Pancreas (tissue), 10 donors: ENCODE measurements around the gene ATP5PD. TPM values are rescaled to one million over a fixed set of nuclear protein-coding genes. Genes with fewer than 3 reads are reported as not detected.
A peak's percentile ranks its signal among the peaks of the same experiment; 100 is the strongest.

ENCODE experiments used
- ATAC-seq, 4 donors: fragments of 200-7000 bp; cut with Tn5 transposase; one replicate each; pipeline versions ENCODE4 v1.8.0 to v1.9.1; 2020; ENCODE audit warnings: mild to moderate bottlenecking in 4 of 4, moderate library complexity in 4 of 4
- DNase-seq, 6 donors: peaks; one replicate each; pipeline ENCODE4 v3.0.0-alpha.2; 2020
- FAIRE-seq: peaks from 2 replicates; lab custom pipeline; 2012; peaks lifted over from hg19 to GRCh38; lab: Jason Lieb, UNC
- H3K27ac ChIP-seq, 4 donors: fragments of 200-600 bp; sonication (generic); 1 replicate in 3 of 4; 2 replicates in 1 of 4; pipeline versions ENCODE4 v1.5.0 to v1.8.0; 2020
- H3K27me3 ChIP-seq, 4 donors: fragments of 200-600 bp; one replicate each; pipeline ENCODE4 v1.8.0; 2021
- H3K36me3 ChIP-seq, 3 donors: fragments of 200-600 bp; sonication (generic) in 1 of 3; one replicate each; pipeline versions ENCODE4 v1.5.0 to v1.8.0; 2020 to 2021
- H3K4me1 ChIP-seq, 3 donors: fragments of 200-600 bp; one replicate each; pipeline ENCODE4 v1.8.0; 2021
- H3K4me3 ChIP-seq, 4 donors: fragments of 200-600 bp; sonication (generic) in 2 of 4; one replicate each; pipeline versions ENCODE4 v1.5.0 to v1.8.0; 2020 to 2021
- H3K9me3 ChIP-seq, 4 donors: fragments of 200-600 bp; one replicate each; pipeline ENCODE4 v1.8.0; 2021
- CTCF ChIP-seq, 4 donors: fragments of 200-600 bp; sonication (generic) in 3 of 4; IDR thresholded peaks; one replicate each; pipeline versions ENCODE4 v1.5.0 to v1.8.0; 2021; ENCODE audit warnings: antibody characterized with exemption in 4 of 4
- WGBS, 2 donors: extraction: QIAGEN DNeasy Blood & Tissue Kit; methylation state at CpG; one replicate each; pipeline ENCODE4 v1.1.7; 2013; 5-methylcytosine and 5-hydroxymethylcytosine counted together
- intact Hi-C, 3 donors: fragments of 100-400 bp; cut with DNase I; formaldehyde crosslinking; loops; one replicate each; pipeline versions ENCODE4 v1.11.1 to v1.14.2; 2022
- polyA plus RNA-seq, 2 donors: library from polyadenylated mRNA; stranded (reverse); fragments of 200-250 nt; gene quantifications; one replicate each; pipeline ENCODE4 v1.2.3, GENCODE V29; 2013
- total RNA-seq, 6 donors: library from RNA; stranded (reverse); fragmentation: NEBNext Ultra II Directional in 4 of 6; extraction: Animal tissue kit (Norgen Biotek cat#: 25700) in 4 of 6; gene quantifications; one replicate each; pipeline versions ENCODE4 v1.2.1 to v1.2.4, GENCODE V29; 2021 to 2023
- donor health status: healthy with polysubstance abuse.
- donor health status: DM: no; HTN: no; CAD: no; lungs with moderate emphysema.
- donor health status: DM: no; HTN: no; CAD: no.
- donor health status: control.
- donor health status: control.
- donor health status: Bipolar disorder and iron deficiency.
- donor health status: DM: yes; HTN: yes; CAD: no.
- donor health status: DM: no; HTN: no; CAD: no.
- donor health status: DM: no; HTN: no; CAD: no.
- donor health status: DM: yes; HTN: yes; CAD: no.

Gene ATP5PD
- total and polyA plus RNA-seq, 8 donors, result 81.6 to 229 (median 110) TPM

- intact Hi-C loops, result no loop called here
- Histone ChIP-seq H3K27me3 (no peaks in the 10 kb centered on the region), H3K27ac (no peak overlapping the region), H3K9me3 (no peaks in the 10 kb centered on the region), H3K36me3 (peaks cover 0 to 8% (median 0%) of the 10 kb centered on the region in 3 donors), H3K4me3 (no peak overlapping the region), H3K4me1 (no peaks in the 10 kb centered on the region)
- 90 to 91% methylated on average over 18 to 19 of the region's 19 CpGs for WGBS, 2 donors
- FAIRE-seq (no peak), DNase-seq (no peak), ATAC-seq (peak in 1 of 4 donors; percentile 18)
- TF ChIP-seq CTCF (IDR thresholded peaks at IDR 0.05), result no peak
Measured at GRCh38 chr17:75003957-75004355, 42.8 kb downstream of the ATP5PD start.

- no peak for TF ChIP-seq CTCF (IDR thresholded peaks at IDR 0.05)
- intact Hi-C loops, result no loop called here
- Histone ChIP-seq H3K4me1 (no peaks in the 10 kb centered on the region), H3K9me3 (no peaks in the 10 kb centered on the region), H3K4me3 (no peak overlapping the region), H3K27me3 (no peaks in the 10 kb centered on the region), H3K27ac (no peak overlapping the region), H3K36me3 (peaks cover 0 to 8% (median 0%) of the 10 kb centered on the region in 3 donors)
- WGBS, 2 donors, result 86 to 89% methylated on average over 73 to 76 of the region's 76 CpGs
- ATAC-seq (no peak), DNase-seq (no peak), FAIRE-seq (no peak)
Measured at GRCh38 chr17:75003070-75003956, 43.5 kb downstream of the ATP5PD start.

GRCh38 chr17:75001915-75002843 lies 44.6 kb downstream of the ATP5PD start:
- ATAC-seq, result no peak
- intact Hi-C loops, result no loop called here

GRCh38 chr17:74999523-74999922 lies 47.2 kb downstream of the ATP5PD start:
- ATAC-seq (no peak), DNase-seq (no peak)

More at GRCh38 chr17:75001915-75002843, 44.6 kb downstream of the ATP5PD start:
- Histone ChIP-seq H3K27me3 (no peaks in the 10 kb centered on the region), H3K36me3 (peaks cover 0 to 8% (median 0%) of the 10 kb centered on the region in 3 donors), H3K4me1 (no peaks in the 10 kb centered on the region), H3K9me3 (no peaks in the 10 kb centered on the region), H3K4me3 (no peak overlapping the region), H3K27ac (no peak overlapping the region)
- TF ChIP-seq CTCF (IDR thresholded peaks at IDR 0.05), result no peak
- no peak for FAIRE-seq
- 84 to 92% methylated on average over 15 of the region's 15 CpGs for WGBS, 2 donors
- DNase-seq, result no peak

More at GRCh38 chr17:74999523-74999922, 47.2 kb downstream of the ATP5PD start:
- H3K36me3 ChIP-seq, result peaks cover 0 to 8% (median 0%) of the 10 kb centered on the region in 3 donors
- no peaks in the 10 kb centered on the region for H3K4me1 ChIP-seq
- H3K27ac ChIP-seq, result no peak overlapping the region
- no peak overlapping the region for H3K4me3 ChIP-seq
- intact Hi-C loops, result no loop called here
- H3K27me3 ChIP-seq, result no peaks in the 10 kb centered on the region
- no peak for FAIRE-seq
- no peak for TF ChIP-seq CTCF (IDR thresholded peaks at IDR 0.05)
- H3K9me3 ChIP-seq, result no peaks in the 10 kb centered on the region
- 65 to 75% methylated on average over 4 of the region's 4 CpGs for WGBS, 2 donors
